ENCODE data around the gene ACSM3.
A peak's percentile ranks its signal among the peaks of the same experiment; 100 is the strongest.
"Not testable (repeated sequence)": the region's sequence is repeated elsewhere in the genome, so short reads cannot be mapped to it uniquely, and the experiment has no call there.

ACSM3 gene

GRCh38 chr16:20763461-20764232 lies at the start of gene ACSM3:
Gene ACSM3, plus strand, starts transcription at chr16:20764014. Its CDS starts 6,021 bp downstream, at chr16:20770035.
- DNase-seq: no peak

GRCh38 chr16:20717718-20718117 lies 46.1 kb upstream of the ACSM3 start:
- DNase-seq: not testable (repeated sequence)

- DNase-seq: no peak
These were observed 43.6 kb upstream of the ACSM3 start for GRCh38 chr16:20720251-20720650.

- no peak for DNase-seq
These were observed 37.2 kb upstream of the ACSM3 start for GRCh38 chr16:20726661-20727060.

- no peak for DNase-seq
These were observed 36.6 kb upstream of the ACSM3 start for GRCh38 chr16:20727181-20727580.

GRCh38 chr16:20729141-20729540 lies 34.7 kb upstream of the ACSM3 start:
- DNase-seq: no peak

- DNase-seq: no peak
These were observed 29.8 kb upstream of the ACSM3 start for GRCh38 chr16:20734056-20734455.

- no peak for DNase-seq
These were observed 29.0 kb upstream of the ACSM3 start for GRCh38 chr16:20734782-20735181.

- no peak for DNase-seq
These were observed 28.3 kb upstream of the ACSM3 start for GRCh38 chr16:20735490-20735889.

- no peak for DNase-seq
These were observed 23.6 kb upstream of the ACSM3 start for GRCh38 chr16:20740007-20740883.

- peak; percentile 32 for DNase-seq
These were observed 22.8 kb upstream of the ACSM3 start for GRCh38 chr16:20740901-20741521.

GRCh38 chr16:20741554-20742285 lies 22.1 kb upstream of the ACSM3 start, which contains the start of gene THUMPD1:
Gene THUMPD1, minus strand, starts transcription at chr16:20741818. Its CDS starts 79 bp downstream, at chr16:20741739.
- DNase-seq: peak; percentile 69

- no peak for DNase-seq
These were observed 20.2 kb upstream of the ACSM3 start for GRCh38 chr16:20743591-20743990.

- DNase-seq: no peak
These were observed 18.8 kb upstream of the ACSM3 start for GRCh38 chr16:20744922-20745440.

- DNase-seq: no peak
These were observed 17.4 kb upstream of the ACSM3 start for GRCh38 chr16:20746461-20746860.

GRCh38 chr16:20747030-20747816 lies 16.6 kb upstream of the ACSM3 start:
- no peak for DNase-seq

GRCh38 chr16:20749474-20749873 lies 14.3 kb upstream of the ACSM3 start:
- DNase-seq: no peak

GRCh38 chr16:20750558-20750957 lies 13.3 kb upstream of the ACSM3 start:
- no peak for DNase-seq

GRCh38 chr16:20753727-20754126 lies 10.1 kb upstream of the ACSM3 start:
- no peak for DNase-seq

- DNase-seq: no peak
These were observed 8.6 kb upstream of the ACSM3 start for GRCh38 chr16:20755238-20755637.

- not testable (repeated sequence) for DNase-seq
These were observed 8.0 kb upstream of the ACSM3 start for GRCh38 chr16:20755799-20756198.

- no peak for DNase-seq
These were observed 3.5 kb upstream of the ACSM3 start for GRCh38 chr16:20760346-20760745.
